Liver (tissue), 9 donors: ENCODE results near the gene ZGPAT. TPM values are rescaled to one million over a fixed set of nuclear protein-coding genes. Genes with fewer than 3 reads are reported as not detected.

ENCODE experiments used
- DNase-seq: peaks from one replicate; pipeline ENCODE4 v3.0.0-alpha.2; 2017; ENCODE audit warnings: low spot score
- H3K27ac ChIP-seq, 2 donors: one replicate each; pipeline ENCODE4 v1.7.0; 2013; ENCODE audit warnings: inconsistent platforms in 2 of 2, low read length in 2 of 2, control low read depth in 1 of 2, low read depth in 1 of 2, mild to moderate bottlenecking in 1 of 2
- H3K27me3 ChIP-seq, 4 donors: one replicate each; pipeline versions ENCODE4 v1.6.1 to v1.7.0; 2013; ENCODE audit warnings: low read length in 3 of 4, inconsistent platforms in 1 of 4, mild to moderate bottlenecking in 1 of 4, moderate library complexity in 1 of 4; ENCODE audit not compliant: control insufficient read depth in 4 of 4, insufficient read depth in 4 of 4
- H3K36me3 ChIP-seq, 4 donors: one replicate each; pipeline versions ENCODE4 v1.6.1 to v1.7.0; 2013; ENCODE audit warnings: low read length in 3 of 4, mild to moderate bottlenecking in 3 of 4, low read depth in 1 of 4, moderate library complexity in 1 of 4; ENCODE audit not compliant: control insufficient read depth in 4 of 4, insufficient read depth in 3 of 4
- H3K4me1 ChIP-seq, 4 donors: one replicate each; pipeline versions ENCODE4 v1.6.1 to v1.7.0; 2013; ENCODE audit warnings: low read length in 3 of 4, mild to moderate bottlenecking in 3 of 4, moderate library complexity in 1 of 4; ENCODE audit not compliant: control insufficient read depth in 4 of 4, insufficient read depth in 4 of 4
- H3K4me3 ChIP-seq, 3 donors: one replicate each; pipeline versions ENCODE4 v1.6.1 to v1.7.0; 2013; ENCODE audit warnings: low read length in 3 of 3, control low read depth in 1 of 3, low read depth in 1 of 3, mild to moderate bottlenecking in 1 of 3
- H3K9ac ChIP-seq, 2 donors: one replicate each; pipeline ENCODE4 v1.7.0; 2013; ENCODE audit warnings: low read length in 2 of 2, mild to moderate bottlenecking in 2 of 2, moderate library complexity in 2 of 2, control low read depth in 1 of 2, low read depth in 1 of 2
- H3K9me3 ChIP-seq, 4 donors: one replicate each; pipeline versions ENCODE4 v1.6.1 to v1.7.0; 2013; ENCODE audit warnings: low read length in 3 of 4; ENCODE audit not compliant: control insufficient read depth in 4 of 4
- ATF3 ChIP-seq: IDR thresholded peaks from 2 replicates; pipeline ENCODE4 v1.6.1; 2016; ENCODE audit warnings: antibody characterized with exemption
- CTCF ChIP-seq: fragments of 150-350 bp; IDR thresholded peaks from 2 replicates; pipeline ENCODE4 v1.5.1; 2017; ENCODE audit warnings: improper control_type of control experiment, low read depth, low read length; ENCODE audit not compliant: missing input control
- EGR1 ChIP-seq, 2 donors: IDR thresholded peaks; 2 replicates each; pipeline ENCODE4 v1.6.1; 2016 to 2018; ENCODE audit warnings: antibody characterized with exemption in 2 of 2, low read depth in 2 of 2
- FOXA1 ChIP-seq: IDR thresholded peaks from 2 replicates; pipeline ENCODE4 v1.6.1; 2016; ENCODE audit warnings: antibody characterized with exemption
- FOXA2 ChIP-seq: IDR thresholded peaks from 2 replicates; pipeline ENCODE4 v1.6.1; 2016; ENCODE audit warnings: antibody characterized with exemption
- GABPA ChIP-seq, 2 donors: IDR thresholded peaks in 1 of 2; conservative IDR thresholded peaks in 1 of 2; 2 replicates each; pipeline ENCODE4 v1.6.1; 2016; ENCODE audit warnings: antibody characterized with exemption in 2 of 2, mild to moderate bottlenecking in 1 of 2, moderate library complexity in 1 of 2
- HNF4A ChIP-seq, 2 donors: conservative IDR thresholded peaks; 2 replicates each; pipeline ENCODE4 v1.6.1; 2016; ENCODE audit warnings: antibody characterized with exemption in 2 of 2, mild to moderate bottlenecking in 2 of 2
- HNF4G ChIP-seq: IDR thresholded peaks from 2 replicates; pipeline ENCODE4 v1.6.1; 2016; ENCODE audit warnings: antibody characterized with exemption
- JUND ChIP-seq, 2 donors: IDR thresholded peaks; 2 replicates each; pipeline ENCODE4 v1.6.1; 2016; ENCODE audit warnings: antibody characterized with exemption in 2 of 2
- NR2F2 ChIP-seq: IDR thresholded peaks from 2 replicates; pipeline ENCODE4 v1.6.1; 2016; ENCODE audit warnings: antibody characterized with exemption
- RAD21 ChIP-seq, 2 donors: IDR thresholded peaks; 2 replicates each; pipeline ENCODE4 v1.6.1; 2016; ENCODE audit warnings: antibody characterized with exemption in 2 of 2, mild to moderate bottlenecking in 2 of 2
- REST ChIP-seq: IDR thresholded peaks from 2 replicates; pipeline ENCODE4 v1.6.1; 2016; ENCODE audit warnings: antibody characterized with exemption, mild to moderate bottlenecking
- RXRA ChIP-seq, 2 donors: IDR thresholded peaks; 2 replicates each; pipeline ENCODE4 v1.6.1; 2017 to 2018; ENCODE audit warnings: antibody characterized with exemption in 2 of 2, mild to moderate bottlenecking in 1 of 2
- SP1 ChIP-seq: IDR thresholded peaks from 2 replicates; pipeline ENCODE4 v1.6.1; 2018; ENCODE audit warnings: antibody characterized with exemption, mild to moderate bottlenecking
- TAF1 ChIP-seq: conservative IDR thresholded peaks from 2 replicates; pipeline ENCODE4 v1.6.1; 2016; ENCODE audit warnings: antibody characterized with exemption, mild to moderate bottlenecking
- YY1 ChIP-seq: IDR thresholded peaks from 2 replicates; pipeline ENCODE4 v1.6.1; 2016; ENCODE audit warnings: antibody characterized with exemption, mild to moderate bottlenecking
- ZBTB33 ChIP-seq: IDR thresholded peaks from 2 replicates; pipeline ENCODE4 v1.6.1; 2016; ENCODE audit warnings: antibody characterized with exemption
- WGBS: extraction: QIAGEN DNeasy Blood & Tissue Kit; methylation state at CpG from one replicate; pipeline ENCODE4 v1.1.7; 2013; 5-methylcytosine and 5-hydroxymethylcytosine counted together
- polyA plus RNA-seq, 2 donors: library from polyadenylated mRNA; stranded (reverse) in 1 of 2; unstranded in 1 of 2; fragments of 200-250 nt in 1 of 2; fragments of >200 nt in 1 of 2; fragmentation: Nextera tagmentation in 1 of 2; extraction: Ambion mirVana in 1 of 2; gene quantifications; one replicate each; pipeline versions ENCODE4 v1.2.1 to v1.2.3, GENCODE V29; 2013 to 2015
- total RNA-seq, 2 donors: library from RNA; depleted of rRNA; stranded (reverse); fragments of >200 nt; gene quantifications; one replicate each; pipeline ENCODE4 v1.2.3, GENCODE V29; 2014
- TF ChIP-seq, protein P1 (sequence below): IDR thresholded peaks from 2 replicates; pipeline ENCODE4 v1.6.1; 2016; ENCODE audit warnings: antibody characterized with exemption
- donor health status: healthy.
- donor health status: healthy.
- donor health status: healthy.
- donor health status: healthy.
- donor health status: healthy.

Gene ZGPAT
- total and polyA plus RNA-seq, 4 donors = 10.3 to 90.5 (median 20.5) TPM

- Histone ChIP-seq H3K27me3 (no peaks in the 10 kb centered on the region), H3K4me3 (no peak overlapping the region), H3K9me3 (no peaks in the 10 kb centered on the region), H3K9ac (no peak overlapping the region), H3K36me3 (no peaks in the 10 kb centered on the region), H3K4me1 (peaks cover 12 to 74% (median 53%) of the 10 kb centered on the region in 4 donors), H3K27ac (no peak overlapping the region)
- WGBS = 90% methylated on average over 38 of the region's 38 CpGs
- TF ChIP-seq RAD21 (IDR thresholded peaks at IDR 0.05) (no peak), EGR1 (IDR thresholded peaks at IDR 0.05; ENCODE audit: low read depth in 2 of 2) (no peak), CTCF (no peak), FOXA2 (no peak), SP1 (no peak), HNF4A (conservative IDR thresholded peaks at IDR 0.05) (no peak), HNF4G (no peak), GABPA (IDR thresholded peaks at IDR 0.05 in 1 of 2, conservative IDR thresholded peaks at IDR 0.05 in 1 of 2) (no peak), ZBTB33 (no peak), RXRA (IDR thresholded peaks at IDR 0.05) (no peak), TAF1 (no peak), JUND (IDR thresholded peaks at IDR 0.05) (no peak), YY1 (no peak), FOXA1 (no peak), REST (no peak), NR2F2 (no peak), ATF3 (no peak)
- TF ChIP-seq, protein P1, sequence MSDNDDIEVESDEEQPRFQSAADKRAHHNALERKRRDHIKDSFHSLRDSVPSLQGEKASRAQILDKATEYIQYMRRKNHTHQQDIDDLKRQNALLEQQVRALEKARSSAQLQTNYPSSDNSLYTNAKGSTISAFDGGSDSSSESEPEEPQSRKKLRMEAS = no peak
- DNase-seq = no peak
Measured at GRCh38 chr20:63732118-63733095, 24.6 kb downstream of the ZGPAT start.
